Gastroesophageal sphincter (tissue), 3 donors: ENCODE data around the gene NSFL1C.

Experiments
- CTCF ChIP-seq, 4 experiments: fragments of 200-600 bp in 2 of 4; fragments of 450-650 bp in 2 of 4; sonication (generic) in 1 of 4; IDR thresholded peaks; one replicate each; pipeline ENCODE4 v1.5.1; 2017 to 2019; ENCODE audit warnings: antibody characterized with exemption in 4 of 4, mild to moderate bottlenecking in 2 of 4, moderate library complexity in 2 of 4
- EP300 ChIP-seq: sonication (generic); formaldehyde crosslinking; IDR thresholded peaks from one replicate; pipeline ENCODE4 v1.6.1; 2017; ENCODE audit warnings: antibody characterized with exemption, mild to moderate bottlenecking
- POLR2A ChIP-seq, 2 donors: fragments of 450-650 bp; IDR thresholded peaks; one replicate each; pipeline ENCODE4 v1.6.1; 2017; ENCODE audit warnings: antibody characterized with exemption in 2 of 2, mild to moderate bottlenecking in 2 of 2, moderate library complexity in 1 of 2

- TF ChIP-seq CTCF (IDR thresholded peaks at IDR 0.05) (no peak), EP300 (no peak), POLR2A (IDR thresholded peaks at IDR 0.05) (no peak)
Measured at GRCh38 chr20:1471242-1471641, 4.6 kb upstream of the NSFL1C start.
